ENCODE data around the gene TXNDC2.

GRCh38 chr18:9842448-9842847, 43.3 kb upstream of the TXNDC2 start:
- TF ChIP-seq, protein P1, sequence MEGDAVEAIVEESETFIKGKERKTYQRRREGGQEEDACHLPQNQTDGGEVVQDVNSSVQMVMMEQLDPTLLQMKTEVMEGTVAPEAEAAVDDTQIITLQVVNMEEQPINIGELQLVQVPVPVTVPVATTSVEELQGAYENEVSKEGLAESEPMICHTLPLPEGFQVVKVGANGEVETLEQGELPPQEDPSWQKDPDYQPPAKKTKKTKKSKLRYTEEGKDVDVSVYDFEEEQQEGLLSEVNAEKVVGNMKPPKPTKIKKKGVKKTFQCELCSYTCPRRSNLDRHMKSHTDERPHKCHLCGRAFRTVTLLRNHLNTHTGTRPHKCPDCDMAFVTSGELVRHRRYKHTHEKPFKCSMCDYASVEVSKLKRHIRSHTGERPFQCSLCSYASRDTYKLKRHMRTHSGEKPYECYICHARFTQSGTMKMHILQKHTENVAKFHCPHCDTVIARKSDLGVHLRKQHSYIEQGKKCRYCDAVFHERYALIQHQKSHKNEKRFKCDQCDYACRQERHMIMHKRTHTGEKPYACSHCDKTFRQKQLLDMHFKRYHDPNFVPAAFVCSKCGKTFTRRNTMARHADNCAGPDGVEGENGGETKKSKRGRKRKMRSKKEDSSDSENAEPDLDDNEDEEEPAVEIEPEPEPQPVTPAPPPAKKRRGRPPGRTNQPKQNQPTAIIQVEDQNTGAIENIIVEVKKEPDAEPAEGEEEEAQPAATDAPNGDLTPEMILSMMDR (conservative IDR thresholded peaks at IDR 0.05 in 1 of 2, IDR thresholded peaks at IDR 0.05 in 1 of 2; ENCODE audit: low read depth in 1 of 2, low read length in 2 of 2) = no peak
- no peak for TF ChIP-seq EZH2 (IDR thresholded peaks at IDR 0.05; ENCODE audit: low read length, missing control alignments)
